ENCODE measurements around the gene LGI2.
"Not testable (repeated sequence)": the region's sequence is repeated elsewhere in the genome, so short reads cannot be mapped to it uniquely, and the experiment has no call there.

Gene LGI2

DNA sequence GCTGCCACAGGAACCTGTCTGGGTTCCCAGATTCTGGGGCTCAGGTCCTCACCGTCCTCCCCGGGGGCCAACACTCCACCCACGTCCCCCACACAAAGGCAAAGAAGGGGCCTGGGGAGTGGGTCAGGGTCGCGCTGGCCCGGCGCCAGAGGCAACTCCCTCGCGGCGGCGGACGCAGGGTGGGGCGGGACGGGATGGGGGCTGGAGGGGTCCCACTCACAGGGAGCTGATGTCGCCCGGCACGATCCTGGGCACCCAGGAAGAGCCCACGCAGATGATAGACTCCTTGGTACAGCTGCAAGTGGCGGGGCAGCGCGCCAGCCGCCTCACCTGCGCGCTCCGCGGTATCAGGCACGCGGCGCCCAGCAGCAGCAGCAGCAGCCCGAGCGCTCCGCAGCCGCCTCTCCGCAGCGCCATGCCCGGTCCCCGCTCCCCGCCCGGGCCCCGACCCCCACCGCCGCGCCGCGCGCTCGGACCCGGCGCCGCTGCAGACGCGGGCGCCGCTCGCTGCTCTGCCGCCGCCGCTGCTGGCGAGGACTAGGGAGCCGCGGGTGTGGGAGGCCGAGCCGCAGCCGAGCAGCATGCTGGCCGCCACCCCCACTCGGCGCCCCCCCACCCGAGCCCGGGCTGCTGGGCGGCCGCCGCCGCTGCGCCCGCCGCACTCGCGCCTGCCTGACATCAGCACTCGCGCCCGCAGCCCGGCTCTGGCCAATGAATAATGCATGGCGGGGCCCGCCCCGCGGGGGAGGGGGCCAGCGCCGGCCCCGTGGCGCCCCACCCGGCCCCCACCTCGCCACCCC, at the start of gene LGI2:
LGI2 (minus strand) TSS at position 670 of the 800 bp plus-strand sequence; CDS start at position 417, 253 bp downstream.
- DNase-seq (ENCODE audit: low read depth), result no peak

GRCh38 chr4:25078523-25078922, 47.8 kb upstream of the LGI2 start:
- no peak for DNase-seq (ENCODE audit: low read depth)

DNA sequence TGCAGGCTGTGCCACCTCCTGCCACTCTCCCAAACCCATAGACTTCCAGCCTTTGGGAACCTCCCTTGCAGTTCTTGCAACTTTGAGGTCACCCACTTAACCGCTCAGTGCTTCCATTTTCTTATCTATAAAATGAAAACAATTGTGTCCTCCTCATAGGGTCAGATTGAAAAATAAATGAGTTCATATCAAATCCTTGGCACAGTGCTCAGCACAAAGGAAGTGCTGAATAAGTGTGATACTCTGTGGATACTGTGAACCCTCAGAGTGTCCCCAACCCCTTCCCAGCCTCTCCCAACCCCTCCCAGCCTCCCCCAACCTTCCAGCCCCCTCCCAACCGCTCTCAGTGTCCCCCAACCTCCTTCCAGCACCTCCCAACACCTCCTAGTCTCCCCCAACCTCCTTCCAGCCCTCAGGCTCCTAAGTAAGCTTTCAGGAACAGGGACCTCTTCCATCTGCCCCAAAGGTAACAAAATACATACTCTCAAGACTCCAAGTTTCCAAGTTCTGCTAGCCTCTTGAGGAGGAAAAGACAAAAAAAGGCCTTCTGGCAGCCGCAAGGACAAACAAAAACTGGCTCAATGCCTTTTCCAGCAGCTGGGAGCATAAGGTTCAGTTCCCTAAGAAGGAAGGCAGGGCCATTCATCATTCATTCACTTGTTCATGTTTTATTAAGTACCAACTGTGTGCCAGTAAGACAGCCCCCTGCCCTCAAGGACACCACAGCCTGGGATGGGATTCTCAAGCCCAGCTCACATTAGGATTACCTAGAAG, 46.1 kb upstream of the LGI2 start:
- no peak for DNase-seq (ENCODE audit: low read depth)

- no peak for DNase-seq (ENCODE audit: low read depth)
Measured at GRCh38 chr4:25075851-25076250, 45.1 kb upstream of the LGI2 start.

GRCh38 chr4:25075129-25075528, 44.4 kb upstream of the LGI2 start:
- no peak for DNase-seq (ENCODE audit: low read depth)

- DNase-seq (ENCODE audit: low read depth), result no peak
Measured at GRCh38 chr4:25070545-25070944, 39.8 kb upstream of the LGI2 start.

DNA sequence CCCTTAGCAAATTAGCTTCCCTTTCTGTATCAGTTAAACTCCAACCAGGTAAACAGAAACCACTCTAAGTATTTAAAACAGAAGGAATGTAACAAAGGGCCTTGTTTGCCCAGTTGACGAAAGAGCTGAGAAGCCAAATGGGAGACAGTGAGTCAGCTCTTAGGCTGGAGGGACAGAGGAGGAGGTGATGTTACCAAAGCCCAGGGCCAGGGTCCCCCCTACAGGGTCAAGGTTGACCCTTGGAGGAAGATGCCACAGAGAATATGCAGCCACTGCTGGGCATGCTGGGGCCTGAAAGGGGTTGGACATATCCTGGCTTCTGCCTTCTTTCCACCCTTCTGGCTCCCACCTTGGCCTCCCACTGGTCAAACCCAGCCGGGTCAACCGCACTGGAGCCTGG, 38.3 kb upstream of the LGI2 start:
- DNase-seq (ENCODE audit: low read depth), result no peak

GRCh38 chr4:25068386-25068785, 37.6 kb upstream of the LGI2 start:
- DNase-seq (ENCODE audit: low read depth), result no peak

- DNase-seq (ENCODE audit: low read depth), result no peak
Measured at GRCh38 chr4:25065932-25066590, 35.3 kb upstream of the LGI2 start.

- no peak for DNase-seq (ENCODE audit: low read depth)
Measured at GRCh38 chr4:25065431-25065858, 34.7 kb upstream of the LGI2 start.

DNA sequence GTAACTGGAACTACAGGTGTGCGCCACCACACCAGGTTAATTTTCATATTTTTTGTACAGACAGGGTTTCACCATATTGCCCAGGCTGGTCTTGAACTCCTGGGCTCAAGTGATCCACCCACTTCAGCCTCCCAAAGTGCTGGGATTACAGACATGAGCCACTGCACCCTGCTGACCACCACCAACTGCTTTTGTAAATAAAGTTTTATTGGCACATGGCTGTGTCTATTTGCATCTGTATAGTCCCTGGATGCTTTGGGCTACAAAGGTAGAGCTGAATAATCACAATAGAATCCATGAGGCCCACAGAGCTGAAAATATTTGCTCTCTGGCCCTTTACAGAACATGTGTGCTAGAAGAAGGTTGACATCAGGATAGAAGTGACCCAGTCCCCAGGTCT, 33.7 kb upstream of the LGI2 start:
- DNase-seq (ENCODE audit: low read depth), result not testable (repeated sequence)

DNA sequence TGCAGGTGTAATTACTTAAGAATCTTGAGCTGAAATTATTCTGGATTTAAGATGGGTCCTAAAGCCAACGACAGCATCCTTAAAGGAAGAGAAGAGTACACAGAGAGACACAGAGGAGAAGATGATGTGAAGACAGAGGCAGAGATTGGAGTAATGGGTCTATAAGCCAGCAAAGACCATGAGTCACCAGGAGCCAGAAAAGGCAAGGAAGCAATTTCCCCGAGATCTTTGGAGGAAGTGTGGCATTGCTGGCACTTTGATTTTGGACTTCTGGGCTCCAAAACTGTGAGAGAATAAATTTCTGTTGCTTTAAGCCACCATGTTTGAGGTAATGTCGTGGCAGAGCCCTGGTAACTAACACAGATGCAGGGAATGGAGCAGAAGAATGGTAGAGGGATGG, 32.4 kb upstream of the LGI2 start:
- no peak for DNase-seq (ENCODE audit: low read depth)

DNA sequence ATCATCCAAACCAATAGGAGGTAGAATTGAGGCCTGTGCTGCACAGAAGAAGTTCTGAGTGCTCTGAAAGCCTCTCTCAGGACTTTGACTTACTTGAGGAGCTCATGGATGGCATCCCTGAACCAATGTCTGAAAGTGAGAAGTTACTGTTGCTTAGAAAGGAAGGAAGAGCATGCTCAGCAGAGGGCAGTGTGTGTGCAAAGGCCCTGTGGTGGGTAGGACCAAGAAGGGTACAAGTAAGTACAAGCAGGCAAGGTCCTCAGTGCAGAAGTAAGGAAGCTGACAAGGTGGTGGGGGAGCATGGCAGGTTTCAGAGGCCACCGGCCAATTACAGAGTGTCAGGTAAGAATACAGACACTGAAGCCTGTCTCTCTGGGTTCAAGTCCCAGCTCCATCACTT, 31.4 kb upstream of the LGI2 start:
- no peak for DNase-seq (ENCODE audit: low read depth)

DNA sequence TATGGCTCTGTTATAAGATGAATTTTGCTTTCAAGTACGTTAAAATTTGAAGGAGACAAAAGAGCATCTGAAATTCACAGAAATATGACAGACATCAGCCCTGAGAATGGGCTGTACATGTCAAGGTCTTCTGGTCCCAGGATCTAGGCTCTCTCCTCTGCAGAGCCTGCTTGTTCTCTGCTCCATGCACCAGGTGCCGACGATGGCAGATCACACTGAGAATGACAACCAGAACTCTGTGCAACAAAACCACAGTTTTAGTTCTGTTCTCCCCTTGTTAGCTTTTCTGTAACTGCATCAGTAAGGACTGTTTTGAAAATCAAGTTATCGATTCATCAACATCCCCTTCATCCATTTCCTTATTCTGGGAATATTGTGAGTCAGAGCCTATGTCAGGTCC, 30.9 kb upstream of the LGI2 start:
- no peak for DNase-seq (ENCODE audit: low read depth)

GRCh38 chr4:25060963-25061340, 30.2 kb upstream of the LGI2 start:
- no peak for DNase-seq (ENCODE audit: low read depth)

DNA sequence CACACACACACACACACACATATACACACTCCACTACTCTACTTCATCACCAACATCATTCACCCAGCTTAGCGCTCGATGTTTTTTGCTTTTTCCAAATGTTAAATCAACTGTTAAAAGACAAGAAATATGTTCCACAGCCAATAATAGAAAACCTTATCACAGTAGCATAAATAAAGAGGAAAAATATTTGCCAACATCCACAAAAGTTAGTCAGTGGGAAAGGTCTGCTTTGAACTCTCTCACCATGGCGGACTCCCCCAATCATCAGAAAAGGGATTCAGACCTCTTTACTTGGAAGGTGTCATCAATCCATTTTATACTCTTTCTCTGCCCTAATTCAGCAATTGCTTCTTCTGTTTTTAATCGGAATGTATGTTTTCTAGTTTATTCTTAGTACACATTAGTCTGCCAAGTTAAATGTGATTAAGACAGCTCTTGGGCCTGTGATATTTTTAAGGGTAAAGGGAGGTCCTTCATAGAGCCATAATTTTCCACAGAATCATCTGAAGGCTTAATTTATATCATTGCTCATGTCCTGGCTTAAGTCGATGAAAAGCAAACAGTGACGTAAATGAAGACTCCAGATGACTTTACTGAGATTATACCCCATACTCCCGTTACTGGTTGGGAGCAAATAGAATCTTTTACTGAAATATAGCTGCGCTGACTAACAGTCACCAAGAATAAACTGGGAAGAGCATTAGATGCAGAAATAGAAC, 29.7 kb upstream of the LGI2 start:
- DNase-seq (ENCODE audit: low read depth), result no peak

GRCh38 chr4:25059791-25060190, 29.0 kb upstream of the LGI2 start:
- no peak for DNase-seq (ENCODE audit: low read depth)

DNA sequence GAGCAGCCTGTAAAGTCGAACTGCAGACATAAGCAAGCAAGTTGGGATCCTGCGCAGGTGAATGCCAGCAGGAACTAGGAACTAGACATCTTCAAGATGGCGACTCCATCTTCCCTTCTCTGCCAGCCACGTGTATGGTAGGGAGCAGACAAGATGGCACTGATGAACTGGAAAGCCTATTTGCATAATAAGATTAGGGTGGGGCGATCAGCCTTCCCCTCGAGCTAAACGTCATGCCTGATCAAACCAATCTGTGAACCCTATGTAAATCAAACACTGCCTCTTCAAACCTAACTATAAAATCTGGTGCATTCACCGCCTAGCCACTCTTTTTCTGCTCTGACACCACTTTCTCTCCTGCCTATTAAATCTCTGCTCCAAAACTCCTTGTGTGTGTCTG, 28.1 kb upstream of the LGI2 start:
- no peak for DNase-seq (ENCODE audit: low read depth)

GRCh38 chr4:25057299-25057698, 26.6 kb upstream of the LGI2 start:
- no peak for DNase-seq (ENCODE audit: low read depth)

GRCh38 chr4:25052037-25052436, 21.3 kb upstream of the LGI2 start:
- DNase-seq (ENCODE audit: low read depth), result not testable (repeated sequence)

DNA sequence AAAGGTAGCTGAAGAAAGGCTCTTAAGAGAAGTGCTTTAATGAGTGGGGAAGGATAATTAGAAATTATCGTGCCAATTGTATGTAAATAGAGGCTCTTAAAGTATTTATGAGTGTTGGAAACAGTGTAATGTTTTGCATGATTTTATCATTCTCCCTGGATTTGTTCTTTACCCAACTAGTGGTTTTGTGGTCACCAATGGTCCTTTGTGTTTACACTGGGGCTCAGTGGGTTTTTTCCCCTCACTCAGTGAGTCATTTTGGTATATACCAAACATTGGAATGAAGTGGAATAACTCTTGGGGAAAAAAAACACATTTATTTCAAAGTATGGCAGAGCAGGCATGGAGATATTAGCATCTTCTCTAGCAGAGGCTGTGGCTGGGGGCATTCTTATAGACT, 20.8 kb upstream of the LGI2 start:
- DNase-seq (ENCODE audit: low read depth), result no peak

DNA sequence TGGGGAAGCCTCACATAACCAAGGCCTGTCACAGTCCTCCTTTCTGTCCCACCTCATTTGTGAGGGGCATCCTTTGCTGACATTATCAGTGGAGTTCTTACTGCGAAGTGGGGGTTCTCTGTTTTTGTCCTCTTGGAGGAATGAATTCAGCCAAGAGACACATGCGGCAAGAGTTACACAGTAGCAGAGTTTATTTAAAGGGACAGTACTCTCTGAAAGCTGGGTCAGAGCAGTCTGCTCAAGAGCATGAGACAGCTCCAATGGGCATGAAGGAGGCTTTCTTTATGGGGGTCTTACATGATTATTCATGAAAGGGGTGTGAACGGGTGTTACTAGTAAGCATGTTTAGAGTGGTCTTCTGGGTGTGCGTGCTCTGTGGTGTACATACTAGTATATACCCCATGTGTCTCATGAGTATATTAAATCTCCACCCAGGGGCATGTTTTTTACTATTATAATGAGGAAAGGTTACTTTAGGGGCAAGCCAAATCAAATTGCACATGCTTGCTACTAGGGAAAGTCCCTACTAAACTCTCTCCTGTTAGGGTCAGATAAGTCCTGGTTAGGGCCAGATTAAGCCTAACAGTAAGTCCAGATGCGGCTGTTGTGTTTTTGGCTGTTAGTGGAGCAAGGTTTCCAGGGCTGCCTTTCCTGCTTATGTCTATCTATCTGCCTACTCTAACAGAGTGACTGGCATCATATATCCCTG, 19.8 kb upstream of the LGI2 start:
- no peak for DNase-seq (ENCODE audit: low read depth)
